Left forelimb (tissue), 1 donor: ENCODE data around the gene PKIG.

ENCODE experiments used
- DNase-seq: peaks from one replicate; pipeline ENCODE4 v3.0.0-alpha.2; 2018; ENCODE audit warnings: low spot score

The PKIG gene

GRCh38 chr20:44596876-44597275 lies 14.5 kb downstream of the PKIG start:
- DNase-seq, result no peak

- DNase-seq, result no peak
These were observed 15.1 kb downstream of the PKIG start for GRCh38 chr20:44597516-44597915.

GRCh38 chr20:44597930-44598329 lies 15.6 kb downstream of the PKIG start:
- DNase-seq, result no peak

- peak; percentile 50 for DNase-seq
These were observed 16.3 kb downstream of the PKIG start for GRCh38 chr20:44598423-44599305.

GRCh38 chr20:44599715-44600114 lies 17.3 kb downstream of the PKIG start:
- DNase-seq, result peak; percentile 37

GRCh38 chr20:44600301-44600700 lies 17.9 kb downstream of the PKIG start:
- peak; percentile 25 for DNase-seq

GRCh38 chr20:44600758-44601201 lies 18.4 kb downstream of the PKIG start:
- DNase-seq, result no peak

- peak; percentile 61 for DNase-seq
These were observed 18.9 kb downstream of the PKIG start for GRCh38 chr20:44601236-44601671.

- peak; percentile 78 for DNase-seq
These were observed 19.4 kb downstream of the PKIG start for GRCh38 chr20:44601801-44602204.

- DNase-seq, result peak; percentile 37
These were observed 20.9 kb downstream of the PKIG start for GRCh38 chr20:44603327-44603726.

GRCh38 chr20:44606725-44607441 lies 24.5 kb downstream of the PKIG start:
- peak; percentile 5 for DNase-seq

GRCh38 chr20:44609006-44609515 lies 26.7 kb downstream of the PKIG start:
- DNase-seq, result peak; percentile 65

- DNase-seq, result peak; percentile 91
These were observed 27.3 kb downstream of the PKIG start for GRCh38 chr20:44609516-44610312.

GRCh38 chr20:44610313-44610962 lies 28.1 kb downstream of the PKIG start:
- DNase-seq, result no peak

- peak; percentile 38 for DNase-seq
These were observed 31.2 kb downstream of the PKIG start for GRCh38 chr20:44613575-44613974.

- DNase-seq, result no peak
These were observed 32.1 kb downstream of the PKIG start for GRCh38 chr20:44614525-44614924.

GRCh38 chr20:44615169-44615791 lies 32.9 kb downstream of the PKIG start:
- no peak for DNase-seq

GRCh38 chr20:44615876-44616603 lies 33.7 kb downstream of the PKIG start:
- no peak for DNase-seq

GRCh38 chr20:44616604-44616964 lies 34.2 kb downstream of the PKIG start:
- DNase-seq, result no peak

GRCh38 chr20:44618318-44618731 lies 35.9 kb downstream of the PKIG start:
- DNase-seq, result no peak
